Measurements from ENCODE around the gene TAF1D.
"Not testable (repeated sequence)": the region's sequence is repeated elsewhere in the genome, so short reads cannot be mapped to it uniquely, and the experiment has no call there.

The TAF1D gene

DNA sequence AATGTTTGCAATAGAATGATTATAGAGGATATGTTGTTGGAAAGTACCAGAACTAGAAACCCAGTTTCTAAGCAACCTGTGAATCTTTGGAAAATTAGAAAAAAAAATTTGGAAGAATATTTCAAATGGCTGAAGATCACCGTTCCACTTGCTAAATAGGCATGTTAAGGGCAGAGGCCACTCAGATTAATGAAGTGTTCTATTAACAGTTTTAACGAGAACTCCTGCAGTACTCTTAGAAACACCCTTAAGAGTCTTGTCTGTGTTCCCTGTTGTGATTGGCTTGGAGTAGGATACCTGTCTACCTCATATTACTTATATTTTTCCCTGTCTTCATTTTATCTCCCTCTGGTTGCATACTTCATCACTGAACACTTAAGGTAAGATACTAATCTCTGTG is 4.8 kb upstream of the TAF1D start:
- no peak for FAIRE-seq

DNA sequence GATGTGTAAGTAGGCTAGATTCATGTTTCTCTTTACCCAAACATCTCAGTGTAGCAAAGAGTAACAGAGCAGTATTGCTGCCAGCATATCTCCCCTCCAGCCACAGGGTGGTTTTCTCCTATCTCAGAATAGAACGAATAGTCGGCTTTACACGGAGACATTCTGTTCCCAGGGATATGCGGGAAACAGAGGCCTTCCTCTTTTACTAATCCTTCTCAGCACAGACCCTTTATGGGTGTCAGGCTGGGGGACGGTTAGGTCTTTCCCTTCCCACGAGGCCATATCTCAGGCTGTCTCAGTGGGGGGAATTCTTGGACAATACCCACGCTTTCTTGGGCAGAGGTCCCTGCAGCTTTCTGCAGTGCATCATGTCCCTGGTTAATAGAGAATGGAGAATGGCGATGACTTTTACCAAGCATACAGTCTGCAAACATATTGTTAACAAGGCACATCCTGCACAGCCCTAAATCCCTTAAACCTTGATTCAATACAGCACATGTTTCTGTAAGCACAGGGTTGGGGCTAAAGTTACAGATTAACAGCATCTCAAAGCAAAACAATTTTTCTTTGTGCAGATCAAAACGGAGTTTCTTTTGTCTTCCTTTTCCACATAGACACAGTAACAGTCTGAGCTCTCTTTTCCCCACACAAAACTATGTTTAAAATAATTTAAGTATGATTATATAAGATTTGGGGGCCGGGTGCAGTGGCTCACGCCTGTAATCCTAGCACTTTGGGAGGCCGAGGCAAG is 3.9 kb upstream of the TAF1D start:
- FAIRE-seq, result not testable (repeated sequence)

DNA sequence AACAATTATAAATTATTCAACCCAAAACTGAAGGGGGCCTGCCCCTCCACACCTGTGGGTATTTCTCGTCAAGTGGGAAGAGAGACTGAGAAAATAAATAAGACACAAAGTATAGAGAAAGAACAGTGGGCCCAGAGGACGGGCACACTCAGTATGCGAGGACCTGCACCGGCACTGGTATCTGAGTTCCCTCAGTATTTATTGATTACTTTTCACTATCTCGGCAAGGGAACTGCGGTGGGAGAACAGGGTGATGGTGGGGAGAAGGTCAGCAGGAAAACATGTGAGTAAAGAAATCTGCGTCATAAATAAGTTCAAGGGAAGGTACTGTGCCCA is 3.3 kb upstream of the TAF1D start:
- no peak for FAIRE-seq

DNA sequence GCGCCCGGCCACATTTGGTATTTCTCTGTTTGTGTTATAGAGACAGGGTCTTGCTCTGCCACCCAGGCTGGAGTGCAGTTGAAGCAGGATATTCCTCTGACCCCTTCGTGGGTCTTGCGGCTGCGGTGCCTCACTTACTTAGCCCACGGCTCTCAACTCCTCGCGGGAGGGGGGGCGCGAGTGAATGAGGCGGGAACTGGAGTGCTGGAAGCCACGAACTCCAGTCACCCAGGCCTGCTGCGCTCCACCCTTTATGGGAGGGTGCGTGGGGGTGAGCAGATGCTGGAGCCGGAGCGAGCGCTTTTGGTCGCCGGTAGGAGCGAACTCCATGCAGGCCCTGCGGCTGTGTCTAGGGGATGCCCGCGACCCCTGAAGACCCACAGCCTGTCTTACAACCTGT is 2.0 kb upstream of the TAF1D start:
- FAIRE-seq, result no peak

DNA sequence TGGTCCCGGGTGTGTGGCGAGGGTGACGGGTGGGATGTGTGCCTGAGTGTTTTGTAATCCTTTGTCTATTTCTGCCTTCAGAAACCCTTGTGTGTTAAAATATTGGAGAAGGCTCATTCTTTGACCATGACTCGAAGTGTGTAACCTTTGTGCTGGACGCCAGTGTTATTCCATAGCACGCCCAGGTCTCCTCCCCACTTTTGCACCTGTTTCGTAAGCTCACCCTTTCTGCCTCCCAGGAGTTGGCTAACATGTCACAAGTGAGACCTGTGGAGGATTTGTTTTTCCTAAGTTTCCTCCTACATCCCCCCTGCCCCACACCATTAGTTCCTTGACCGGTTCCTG is 559 bp upstream of the TAF1D start:
- no peak for FAIRE-seq

DNA sequence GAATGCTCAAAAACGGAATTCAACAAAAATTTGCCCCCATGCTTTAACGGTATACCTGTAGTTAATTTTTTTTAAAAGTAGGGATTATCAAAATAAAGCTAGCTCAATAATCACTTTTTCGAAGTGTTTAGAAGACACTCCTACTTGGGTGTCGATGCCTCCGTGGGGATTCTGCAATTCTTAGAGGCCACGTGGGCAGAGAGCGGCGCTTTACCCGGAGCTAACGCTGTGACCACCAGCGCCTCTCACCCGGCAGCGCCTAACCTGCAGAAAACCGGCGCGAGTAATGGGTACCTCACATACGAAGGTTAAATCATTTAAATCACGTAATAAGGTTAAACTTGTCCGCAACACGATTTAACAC is 583 bp downstream of the TAF1D start:
- no peak for FAIRE-seq

DNA sequence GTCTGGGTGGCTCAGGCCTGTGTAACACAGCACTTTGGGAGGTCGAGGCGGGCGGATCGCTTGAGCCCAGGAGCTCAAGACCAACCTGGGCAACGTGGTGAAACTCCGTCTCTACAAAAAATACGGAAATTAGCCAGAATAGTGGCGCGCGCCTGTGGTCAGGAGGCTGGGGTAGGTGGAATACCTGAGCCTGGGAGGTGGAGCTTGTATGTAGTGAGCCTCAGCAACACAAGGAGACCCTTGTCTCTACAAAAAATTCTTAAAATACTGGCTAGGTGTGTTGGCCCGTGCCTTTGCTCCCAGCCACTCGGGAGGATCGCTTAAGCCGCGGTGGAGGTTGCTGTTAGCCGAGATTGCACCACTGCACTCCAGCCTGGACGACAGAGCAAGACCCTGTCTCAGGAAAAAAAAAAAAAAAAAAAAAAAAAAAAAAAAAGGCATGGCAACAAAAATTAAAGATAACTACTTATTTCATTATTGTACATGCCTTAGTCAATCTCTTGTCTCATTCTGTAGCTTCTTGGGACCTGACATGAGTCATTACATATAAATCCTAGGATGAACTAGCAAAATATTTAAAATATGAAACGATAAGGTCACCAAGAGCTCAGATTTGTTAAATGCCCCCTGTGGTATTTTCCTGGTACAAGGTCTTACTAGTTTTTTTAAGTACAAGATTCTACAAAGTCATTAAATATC is 1.1 kb downstream of the TAF1D start:
- no peak for FAIRE-seq

DNA sequence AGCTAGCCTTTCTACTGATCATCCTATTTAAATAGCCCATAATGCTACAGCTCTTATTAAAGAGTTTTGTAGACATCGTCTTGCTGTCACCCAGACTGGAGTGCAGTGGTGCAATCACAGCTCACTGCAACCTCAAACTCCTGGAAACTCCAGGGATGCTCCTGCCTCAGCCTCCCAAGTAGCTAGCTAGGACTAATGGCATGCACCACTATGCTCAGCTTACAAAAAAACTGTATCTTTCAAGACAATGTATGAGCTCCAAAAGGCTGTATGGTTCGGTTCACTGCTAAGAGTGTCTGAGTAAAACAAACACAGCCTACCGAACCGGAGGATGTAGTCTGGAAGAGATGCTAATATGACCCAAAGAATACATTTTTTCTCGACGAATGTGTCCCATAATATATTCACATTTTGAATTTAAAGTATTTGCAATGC is 2.6 kb downstream of the TAF1D start:
- no peak for FAIRE-seq

DNA sequence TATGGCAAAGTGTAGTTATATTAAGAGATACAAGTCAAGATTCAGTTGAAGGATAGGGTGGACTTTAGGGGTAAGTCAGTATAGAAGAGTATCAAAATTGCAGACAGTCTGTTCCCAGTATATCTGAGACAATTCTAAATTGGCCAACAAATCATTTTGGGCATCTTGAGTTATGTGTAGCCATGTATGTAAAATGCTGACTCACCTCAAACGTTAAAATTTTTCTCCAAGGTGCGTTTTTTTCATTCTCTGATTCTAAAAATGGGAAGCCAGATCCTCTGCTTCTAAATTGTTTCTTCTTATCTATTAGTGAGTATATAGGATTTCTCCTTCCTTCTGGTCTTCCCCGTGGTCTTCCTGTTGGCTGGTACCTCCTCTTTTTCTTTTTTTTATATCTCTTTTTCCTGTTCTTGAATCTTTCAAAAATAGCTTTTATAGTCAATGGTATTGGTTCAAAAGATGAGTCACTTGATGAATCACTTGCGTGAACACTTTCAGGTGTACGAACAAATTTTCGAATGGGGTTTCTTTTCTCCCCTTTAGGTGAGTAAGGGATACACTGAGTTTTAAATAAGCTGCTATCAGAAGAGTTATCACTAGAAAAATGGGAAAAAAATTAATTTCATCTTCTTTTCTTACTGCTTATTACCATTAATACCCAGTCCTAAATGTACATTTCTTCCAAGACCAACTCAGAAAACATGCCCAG is 3.2 kb downstream of the TAF1D start:
- FAIRE-seq, result no peak

DNA sequence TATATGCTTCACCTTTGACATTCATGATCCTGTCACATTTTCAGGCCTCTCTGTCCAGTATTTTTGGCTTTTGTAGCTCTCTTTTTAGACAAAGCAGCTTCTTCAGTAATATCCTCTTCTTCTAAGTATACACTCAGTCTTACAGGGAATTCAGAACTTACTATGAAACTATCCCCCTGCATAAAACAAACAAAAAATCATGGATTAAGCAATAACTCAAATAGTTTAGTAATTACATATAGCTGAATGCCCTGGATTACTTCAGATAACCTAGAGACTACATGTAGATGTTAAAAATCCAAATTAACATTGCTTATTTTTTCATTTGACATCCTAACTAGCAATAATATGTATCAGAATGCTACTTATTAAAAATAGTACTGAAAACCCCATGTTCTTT is 5.2 kb downstream of the TAF1D start:
- FAIRE-seq, result no peak

DNA sequence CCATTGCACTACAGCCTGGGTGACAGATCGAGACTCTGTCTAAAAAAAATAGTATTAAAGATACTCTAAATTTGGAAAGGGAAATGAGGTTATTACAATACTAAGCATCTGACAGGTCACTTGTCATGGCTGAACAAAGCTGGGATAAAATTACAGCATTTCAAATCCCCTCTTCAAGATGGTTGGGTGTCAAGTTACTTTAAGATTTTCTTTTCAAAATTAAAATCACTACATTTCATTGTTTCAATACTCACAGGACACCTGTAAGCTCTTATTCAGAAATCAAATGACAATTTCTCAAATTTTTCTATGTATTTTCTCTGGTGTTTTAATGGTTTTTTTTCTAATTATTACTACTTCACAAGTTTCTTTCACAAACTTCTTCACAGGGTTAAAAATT is 5.7 kb downstream of the TAF1D start:
- no peak for FAIRE-seq

DNA sequence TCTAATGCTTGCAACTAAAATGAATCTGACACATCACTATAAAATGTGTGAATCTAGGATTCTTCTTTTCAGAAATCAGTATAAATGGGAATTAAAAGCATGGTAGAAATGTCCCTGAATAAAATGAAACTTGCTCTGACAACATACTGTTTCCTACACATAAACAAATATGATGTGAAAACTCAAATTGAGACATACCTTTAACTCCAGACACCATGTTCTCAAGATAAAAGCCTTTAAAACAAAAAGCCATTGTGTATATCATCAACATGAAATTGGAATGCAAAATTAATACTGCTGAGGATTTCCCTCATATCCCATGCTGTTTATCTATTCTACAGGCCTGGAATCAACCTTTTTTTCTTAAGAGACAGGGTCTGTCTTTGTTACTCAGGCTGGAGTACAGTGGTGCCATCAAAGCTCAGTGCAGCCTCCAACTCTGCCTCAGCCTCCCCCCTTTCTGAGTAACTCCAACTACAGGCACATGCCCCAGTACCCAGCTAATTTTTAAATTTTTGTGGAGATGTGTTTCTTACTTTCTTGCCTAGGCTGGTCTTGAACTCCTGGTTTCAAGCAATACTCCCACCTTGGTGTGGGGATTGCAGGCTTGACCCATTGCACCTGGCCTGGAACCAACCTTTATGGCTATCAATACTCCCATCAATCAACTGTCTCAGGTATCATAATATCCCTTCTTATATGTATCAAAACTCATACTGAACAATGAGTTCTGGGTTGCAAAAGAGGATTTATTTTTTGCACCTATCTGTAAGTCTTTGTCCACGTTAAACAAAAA is 6.7 kb downstream of the TAF1D start:
- FAIRE-seq, result no peak

DNA sequence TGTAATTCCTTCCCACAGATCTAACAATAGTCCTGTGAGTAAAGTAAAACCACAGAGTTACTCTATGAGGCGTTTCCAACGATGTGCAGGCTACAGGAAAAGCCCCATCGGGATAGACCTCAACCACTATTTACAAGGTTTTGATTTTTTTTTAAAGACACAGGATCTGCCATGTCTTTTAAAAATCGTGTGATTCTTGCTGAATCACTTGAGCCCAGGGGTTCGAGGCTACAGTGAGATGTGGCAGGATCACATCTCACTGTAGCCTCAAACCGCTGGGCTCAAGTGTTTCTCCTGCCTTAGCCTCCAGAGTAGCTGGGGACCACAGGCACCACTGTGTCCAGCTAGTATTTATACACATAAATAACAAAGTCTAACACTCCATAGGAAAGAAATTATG is 7.8 kb downstream of the TAF1D start:
- FAIRE-seq, result no peak

DNA sequence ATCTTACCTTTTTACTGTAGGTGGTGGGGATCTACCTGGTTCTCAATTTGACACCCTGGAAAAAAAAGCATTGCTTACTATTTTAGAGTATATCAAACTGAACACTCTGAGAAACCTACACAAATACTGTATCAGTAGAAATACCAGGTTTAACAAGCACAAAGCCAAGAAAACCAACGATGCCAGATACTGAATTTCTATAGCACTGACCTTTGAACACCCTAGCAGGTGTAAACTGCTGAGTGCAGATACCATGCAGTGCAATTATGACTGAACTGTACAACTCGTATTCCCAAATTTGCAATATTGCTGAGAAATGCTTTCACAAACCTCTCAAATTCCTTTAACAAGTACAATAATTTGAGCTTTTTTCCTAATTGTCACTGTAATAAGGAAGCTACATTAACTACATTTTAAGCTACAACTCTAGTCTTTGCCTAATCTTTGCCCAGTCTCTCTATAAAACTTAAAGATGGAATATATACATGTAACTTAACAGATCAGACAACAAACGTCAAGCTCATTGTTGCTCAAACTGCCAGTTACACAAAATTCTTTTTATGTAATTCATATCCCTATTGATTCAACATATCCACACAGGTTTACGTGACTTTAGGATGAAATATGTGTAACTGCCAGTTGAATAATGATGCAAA is 8.9 kb downstream of the TAF1D start:
- FAIRE-seq, result no peak

DNA sequence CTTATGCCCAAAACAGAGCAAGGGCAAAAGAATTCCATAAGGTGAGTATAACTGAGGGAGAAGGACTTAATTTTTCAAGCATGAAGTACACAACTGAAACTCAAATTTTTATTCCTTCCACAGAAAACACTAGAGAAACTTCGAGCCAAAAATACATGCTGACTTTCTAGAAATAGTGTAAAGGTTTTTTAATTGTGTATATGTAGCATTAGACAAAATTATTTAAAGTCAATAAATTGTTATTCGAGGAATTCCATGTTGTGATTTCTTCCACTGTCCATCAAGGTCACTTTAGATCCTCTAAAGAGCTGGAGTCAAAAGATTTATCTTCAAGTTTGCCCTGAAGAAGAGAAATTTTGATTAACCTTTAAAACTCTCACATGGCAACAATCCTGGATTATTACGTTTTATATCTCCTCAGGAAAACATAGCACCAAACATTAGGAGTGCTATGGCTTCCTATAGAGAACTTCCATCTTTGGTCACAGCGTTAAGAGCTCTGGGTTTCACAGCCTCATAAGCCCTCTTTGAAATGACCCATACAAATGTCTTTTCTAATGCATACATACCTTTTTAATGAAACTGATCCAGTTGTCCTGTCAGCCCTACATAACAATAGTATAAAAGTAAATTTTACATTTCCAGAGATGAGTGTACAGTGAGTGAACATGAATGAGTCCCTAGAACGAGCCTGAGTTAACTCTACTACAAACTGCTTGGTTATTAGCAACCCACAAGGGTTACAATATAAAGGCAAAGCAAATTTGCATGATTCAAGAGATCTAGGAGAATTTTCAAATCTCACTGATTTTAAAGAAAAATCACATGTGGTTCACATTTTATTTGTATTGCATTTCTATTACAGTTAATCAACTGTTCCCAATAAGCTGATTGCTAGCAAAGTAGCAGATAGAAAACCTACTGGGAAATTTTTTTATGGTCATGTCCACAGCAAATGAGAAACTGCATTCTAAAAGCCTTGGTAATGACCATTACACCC is 10.9 kb downstream of the TAF1D start:
- FAIRE-seq, result no peak

DNA sequence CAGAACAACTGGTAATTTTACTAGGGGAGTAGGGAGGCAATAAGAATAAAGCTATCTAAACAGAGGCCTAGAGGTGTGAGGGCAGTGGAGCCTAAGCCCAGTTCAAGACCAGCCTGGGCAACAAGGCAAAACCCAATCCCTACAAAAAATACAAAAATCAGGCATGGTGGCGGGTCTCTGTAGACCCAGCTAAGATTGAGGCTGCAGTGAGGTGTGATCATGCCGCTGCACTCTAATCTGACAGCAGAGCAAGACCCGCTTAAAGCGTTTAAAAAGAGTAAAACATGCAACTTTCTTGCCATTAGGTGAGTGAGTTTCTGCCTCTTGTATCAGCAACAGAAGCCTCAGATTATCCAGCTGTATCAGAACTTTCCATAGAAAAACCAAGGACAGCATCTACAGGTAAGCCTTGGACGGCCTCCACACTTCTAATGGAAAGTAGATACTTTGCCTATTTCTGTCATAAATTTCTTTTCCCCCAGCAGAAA is 12.1 kb downstream of the TAF1D start:
- no peak for FAIRE-seq

DNA sequence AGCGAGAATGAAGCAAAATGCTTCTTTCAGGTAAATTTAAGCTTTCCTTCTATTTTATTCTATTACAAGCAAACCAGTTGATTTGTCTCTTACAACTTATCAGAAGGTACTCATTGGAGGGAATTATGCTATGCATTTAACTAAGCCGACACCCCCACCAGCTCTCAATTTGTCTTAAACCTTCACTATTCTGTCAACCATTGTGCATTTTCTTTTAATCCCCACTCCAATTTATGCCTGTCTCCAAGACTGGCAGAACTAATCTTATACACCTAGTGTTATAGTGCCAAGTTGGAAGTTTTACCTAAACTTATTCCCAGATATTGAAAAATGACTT is 12.5 kb downstream of the TAF1D start:
- FAIRE-seq, result no peak

DNA sequence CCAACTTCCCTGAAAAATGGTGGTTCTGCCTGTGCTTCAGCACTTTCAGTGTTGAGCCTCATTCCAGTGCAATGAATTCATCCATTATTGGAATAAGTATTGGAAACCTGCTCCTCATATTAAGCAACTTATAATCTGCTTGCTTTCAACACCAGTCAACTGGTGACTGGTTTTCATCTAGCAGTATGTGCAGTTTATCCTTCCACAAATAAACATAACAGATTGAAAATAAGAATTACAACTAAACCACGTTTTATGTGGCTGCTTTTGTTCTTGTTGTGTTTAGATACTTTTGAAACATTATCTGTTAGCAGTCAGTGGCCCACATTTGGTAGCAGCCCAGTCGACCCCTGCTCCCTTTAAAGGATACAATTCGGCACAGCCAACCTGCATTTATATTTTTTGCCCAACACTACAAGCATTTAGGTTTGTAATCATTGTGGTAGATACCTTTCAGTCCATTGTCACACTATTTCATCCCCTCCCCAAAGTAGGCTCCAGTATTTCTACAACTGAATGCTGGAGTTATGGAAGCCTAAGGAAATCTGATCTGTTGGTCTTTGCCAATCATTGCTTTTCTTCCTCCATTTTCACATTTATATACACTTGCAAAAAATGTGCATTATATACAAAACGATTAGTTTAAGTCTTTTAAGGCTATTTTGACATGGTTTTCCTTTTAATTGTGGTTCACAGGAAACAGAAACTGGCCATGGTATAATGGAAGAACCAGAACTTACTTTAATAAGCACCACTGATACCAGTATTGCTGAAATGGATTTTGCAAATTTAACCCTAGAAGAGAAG is 13.1 kb downstream of the TAF1D start:
- FAIRE-seq, result no peak

DNA sequence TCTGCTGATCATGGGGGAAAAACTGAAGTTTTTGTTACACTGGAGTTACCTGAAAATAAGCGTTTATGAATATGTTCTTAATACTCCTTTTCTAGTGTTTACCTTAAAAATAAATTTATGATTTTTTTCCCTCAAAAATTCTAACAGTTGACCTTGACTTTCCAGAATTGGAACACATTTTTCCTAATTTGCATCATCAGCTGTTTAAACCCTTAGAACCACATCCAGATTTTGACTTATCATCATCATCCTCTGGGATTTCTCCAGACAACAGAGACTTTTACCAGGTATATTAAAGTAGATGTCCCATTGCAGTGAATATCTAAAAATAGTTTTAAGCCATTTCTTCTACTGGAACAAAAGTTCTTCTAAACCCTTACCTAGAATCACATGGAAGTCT is 17.2 kb downstream of the TAF1D start:
- FAIRE-seq, result no peak

DNA sequence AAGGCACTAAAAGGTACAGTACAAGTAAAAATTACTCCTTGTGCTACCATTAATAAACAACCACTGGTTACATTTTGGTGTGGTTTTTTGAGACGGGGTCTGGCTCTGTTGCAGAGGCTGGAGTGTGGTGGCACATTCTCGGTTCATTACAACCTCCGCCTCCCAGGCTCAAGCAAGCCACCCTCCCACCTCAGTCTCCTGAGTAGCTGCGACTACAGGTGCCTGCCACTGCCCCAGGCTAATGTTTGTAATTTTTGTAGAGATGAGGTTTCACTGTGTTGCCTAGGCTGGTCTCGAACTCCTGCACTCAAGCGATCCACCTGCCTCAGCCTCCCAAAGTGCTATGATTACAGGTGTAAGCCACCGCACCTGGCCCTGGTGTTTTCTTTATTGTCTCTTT is 20.8 kb downstream of the TAF1D start:
- FAIRE-seq, result no peak

DNA sequence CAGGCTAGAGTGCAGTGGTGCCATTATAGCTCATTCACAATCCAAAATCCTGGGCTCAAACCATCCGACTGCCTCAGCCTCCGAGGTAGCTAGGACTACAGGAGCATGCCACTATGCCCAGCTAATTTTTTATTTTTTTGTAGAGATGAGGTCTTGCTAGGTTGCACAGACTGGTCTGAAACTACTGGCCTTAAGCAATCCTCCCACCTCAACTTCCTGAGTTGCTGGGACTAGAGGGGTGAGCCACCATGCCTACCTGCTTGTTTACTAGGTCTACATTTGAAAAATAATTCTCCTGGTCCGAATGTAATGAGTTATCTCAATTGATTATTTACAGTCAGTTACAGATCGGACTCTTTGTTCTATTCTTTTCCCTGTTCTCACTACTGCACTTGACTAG is 22.0 kb downstream of the TAF1D start:
- no peak for FAIRE-seq
